Testis (tissue), 2 donors: ENCODE data around the gene C4BPA.

Experiments
- POLR2A ChIP-seq: fragments of 450-650 bp; IDR thresholded peaks from one replicate; pipeline ENCODE4 v1.6.1; 2017; ENCODE audit warnings: antibody characterized with exemption, mild to moderate bottlenecking, moderate library complexity
- TF ChIP-seq, protein P1 (sequence below), 3 experiments: fragments of 450-650 bp in 2 of 3; fragments of 200-600 bp in 1 of 3; sonication (generic) in 1 of 3; IDR thresholded peaks; one replicate each; pipeline ENCODE4 v1.5.1; 2016 to 2019; ENCODE audit warnings: antibody characterized with exemption in 3 of 3, mild to moderate bottlenecking in 2 of 3, moderate library complexity in 1 of 3

DNA sequence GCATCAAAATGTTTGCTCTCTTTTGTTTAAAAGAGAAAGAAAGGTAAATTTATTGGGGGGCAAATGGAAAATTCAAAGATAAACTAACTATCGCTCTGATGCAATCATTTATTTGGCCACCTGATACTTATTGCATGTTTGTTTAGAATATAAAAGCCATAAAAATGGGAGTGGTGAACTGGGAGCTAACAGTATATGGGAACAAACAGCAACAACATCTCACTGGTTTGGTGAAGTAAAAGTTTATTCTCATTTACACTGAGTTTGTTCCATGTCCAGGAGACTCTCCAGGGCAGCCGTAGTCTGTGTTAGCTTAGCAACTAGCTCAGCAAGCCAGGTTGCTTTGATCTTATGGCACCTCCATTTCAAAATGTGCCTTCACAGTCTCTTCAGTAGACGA lies 20.4 kb downstream of the C4BPA start:
- TF ChIP-seq, protein P1, sequence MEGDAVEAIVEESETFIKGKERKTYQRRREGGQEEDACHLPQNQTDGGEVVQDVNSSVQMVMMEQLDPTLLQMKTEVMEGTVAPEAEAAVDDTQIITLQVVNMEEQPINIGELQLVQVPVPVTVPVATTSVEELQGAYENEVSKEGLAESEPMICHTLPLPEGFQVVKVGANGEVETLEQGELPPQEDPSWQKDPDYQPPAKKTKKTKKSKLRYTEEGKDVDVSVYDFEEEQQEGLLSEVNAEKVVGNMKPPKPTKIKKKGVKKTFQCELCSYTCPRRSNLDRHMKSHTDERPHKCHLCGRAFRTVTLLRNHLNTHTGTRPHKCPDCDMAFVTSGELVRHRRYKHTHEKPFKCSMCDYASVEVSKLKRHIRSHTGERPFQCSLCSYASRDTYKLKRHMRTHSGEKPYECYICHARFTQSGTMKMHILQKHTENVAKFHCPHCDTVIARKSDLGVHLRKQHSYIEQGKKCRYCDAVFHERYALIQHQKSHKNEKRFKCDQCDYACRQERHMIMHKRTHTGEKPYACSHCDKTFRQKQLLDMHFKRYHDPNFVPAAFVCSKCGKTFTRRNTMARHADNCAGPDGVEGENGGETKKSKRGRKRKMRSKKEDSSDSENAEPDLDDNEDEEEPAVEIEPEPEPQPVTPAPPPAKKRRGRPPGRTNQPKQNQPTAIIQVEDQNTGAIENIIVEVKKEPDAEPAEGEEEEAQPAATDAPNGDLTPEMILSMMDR (IDR thresholded peaks at IDR 0.05): no peak
- TF ChIP-seq POLR2A: no peak
